Lower leg skin (tissue), 3 donors: ENCODE measurements around the gene LMAN1.

Experiments
- POLR2A ChIP-seq, 2 donors: fragments of 450-650 bp; IDR thresholded peaks; one replicate each; pipeline ENCODE4 v1.6.1; 2016 to 2017; ENCODE audit warnings: antibody characterized with exemption in 2 of 2, mild to moderate bottlenecking in 1 of 2, moderate library complexity in 1 of 2
- TF ChIP-seq, protein P1 (sequence below), 3 donors: fragments of 450-650 bp; IDR thresholded peaks; one replicate each; pipeline ENCODE4 v1.5.1; 2016; ENCODE audit warnings: antibody characterized with exemption in 3 of 3, mild to moderate bottlenecking in 3 of 3, moderate library complexity in 2 of 3

DNA sequence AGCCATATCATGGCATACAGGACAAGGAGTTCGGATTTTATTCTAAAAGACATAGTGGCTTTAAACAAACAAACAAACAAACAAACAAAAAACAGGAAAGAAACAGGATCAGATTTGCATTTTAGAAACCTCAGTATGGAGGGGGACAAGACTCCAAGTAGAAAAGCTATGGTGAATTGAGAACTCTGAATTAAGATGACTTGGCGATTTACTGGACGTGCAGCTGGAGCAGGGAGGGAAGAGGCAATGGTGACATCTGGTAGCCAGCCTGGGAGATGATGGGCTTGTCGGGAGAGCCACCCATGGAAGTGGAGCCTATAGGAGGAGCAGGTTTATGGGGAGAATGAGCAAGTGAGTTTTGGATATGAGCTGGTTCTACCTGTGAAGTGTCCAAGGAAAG lies 53.8 kb downstream of the LMAN1 start:
- TF ChIP-seq, protein P1, sequence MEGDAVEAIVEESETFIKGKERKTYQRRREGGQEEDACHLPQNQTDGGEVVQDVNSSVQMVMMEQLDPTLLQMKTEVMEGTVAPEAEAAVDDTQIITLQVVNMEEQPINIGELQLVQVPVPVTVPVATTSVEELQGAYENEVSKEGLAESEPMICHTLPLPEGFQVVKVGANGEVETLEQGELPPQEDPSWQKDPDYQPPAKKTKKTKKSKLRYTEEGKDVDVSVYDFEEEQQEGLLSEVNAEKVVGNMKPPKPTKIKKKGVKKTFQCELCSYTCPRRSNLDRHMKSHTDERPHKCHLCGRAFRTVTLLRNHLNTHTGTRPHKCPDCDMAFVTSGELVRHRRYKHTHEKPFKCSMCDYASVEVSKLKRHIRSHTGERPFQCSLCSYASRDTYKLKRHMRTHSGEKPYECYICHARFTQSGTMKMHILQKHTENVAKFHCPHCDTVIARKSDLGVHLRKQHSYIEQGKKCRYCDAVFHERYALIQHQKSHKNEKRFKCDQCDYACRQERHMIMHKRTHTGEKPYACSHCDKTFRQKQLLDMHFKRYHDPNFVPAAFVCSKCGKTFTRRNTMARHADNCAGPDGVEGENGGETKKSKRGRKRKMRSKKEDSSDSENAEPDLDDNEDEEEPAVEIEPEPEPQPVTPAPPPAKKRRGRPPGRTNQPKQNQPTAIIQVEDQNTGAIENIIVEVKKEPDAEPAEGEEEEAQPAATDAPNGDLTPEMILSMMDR (IDR thresholded peaks at IDR 0.05) = no peak
- TF ChIP-seq POLR2A (IDR thresholded peaks at IDR 0.05) = no peak
